Liver (tissue), 9 donors: ENCODE data around the gene CERT1. TPM values are rescaled to one million over a fixed set of nuclear protein-coding genes. Genes with fewer than 3 reads are reported as not detected.

Experiments used
- DNase-seq: peaks from one replicate; pipeline ENCODE4 v3.0.0-alpha.2; 2017; ENCODE audit warnings: low spot score
- H3K27ac ChIP-seq, 2 donors: one replicate each; pipeline ENCODE4 v1.7.0; 2013; ENCODE audit warnings: inconsistent platforms in 2 of 2, low read length in 2 of 2, control low read depth in 1 of 2, low read depth in 1 of 2, mild to moderate bottlenecking in 1 of 2
- H3K27me3 ChIP-seq, 4 donors: one replicate each; pipeline versions ENCODE4 v1.6.1 to v1.7.0; 2013; ENCODE audit warnings: low read length in 3 of 4, inconsistent platforms in 1 of 4, mild to moderate bottlenecking in 1 of 4, moderate library complexity in 1 of 4; ENCODE audit not compliant: control insufficient read depth in 4 of 4, insufficient read depth in 4 of 4
- H3K36me3 ChIP-seq, 4 donors: one replicate each; pipeline versions ENCODE4 v1.6.1 to v1.7.0; 2013; ENCODE audit warnings: low read length in 3 of 4, mild to moderate bottlenecking in 3 of 4, low read depth in 1 of 4, moderate library complexity in 1 of 4; ENCODE audit not compliant: control insufficient read depth in 4 of 4, insufficient read depth in 3 of 4
- H3K4me1 ChIP-seq, 4 donors: one replicate each; pipeline versions ENCODE4 v1.6.1 to v1.7.0; 2013; ENCODE audit warnings: low read length in 3 of 4, mild to moderate bottlenecking in 3 of 4, moderate library complexity in 1 of 4; ENCODE audit not compliant: control insufficient read depth in 4 of 4, insufficient read depth in 4 of 4
- H3K4me3 ChIP-seq, 3 donors: one replicate each; pipeline versions ENCODE4 v1.6.1 to v1.7.0; 2013; ENCODE audit warnings: low read length in 3 of 3, control low read depth in 1 of 3, low read depth in 1 of 3, mild to moderate bottlenecking in 1 of 3
- H3K9ac ChIP-seq, 2 donors: one replicate each; pipeline ENCODE4 v1.7.0; 2013; ENCODE audit warnings: low read length in 2 of 2, mild to moderate bottlenecking in 2 of 2, moderate library complexity in 2 of 2, control low read depth in 1 of 2, low read depth in 1 of 2
- H3K9me3 ChIP-seq, 4 donors: one replicate each; pipeline versions ENCODE4 v1.6.1 to v1.7.0; 2013; ENCODE audit warnings: low read length in 3 of 4; ENCODE audit not compliant: control insufficient read depth in 4 of 4
- EGR1 ChIP-seq, 2 donors: IDR thresholded peaks; 2 replicates each; pipeline ENCODE4 v1.6.1; 2016 to 2018; ENCODE audit warnings: antibody characterized with exemption in 2 of 2, low read depth in 2 of 2
- FOXA2 ChIP-seq: IDR thresholded peaks from 2 replicates; pipeline ENCODE4 v1.6.1; 2016; ENCODE audit warnings: antibody characterized with exemption
- HNF4A ChIP-seq, 2 donors: conservative IDR thresholded peaks; 2 replicates each; pipeline ENCODE4 v1.6.1; 2016; ENCODE audit warnings: antibody characterized with exemption in 2 of 2, mild to moderate bottlenecking in 2 of 2
- JUND ChIP-seq, 2 donors: IDR thresholded peaks; 2 replicates each; pipeline ENCODE4 v1.6.1; 2016; ENCODE audit warnings: antibody characterized with exemption in 2 of 2
- RXRA ChIP-seq, 2 donors: IDR thresholded peaks; 2 replicates each; pipeline ENCODE4 v1.6.1; 2017 to 2018; ENCODE audit warnings: antibody characterized with exemption in 2 of 2, mild to moderate bottlenecking in 1 of 2
- SP1 ChIP-seq: IDR thresholded peaks from 2 replicates; pipeline ENCODE4 v1.6.1; 2018; ENCODE audit warnings: antibody characterized with exemption, mild to moderate bottlenecking
- YY1 ChIP-seq: IDR thresholded peaks from 2 replicates; pipeline ENCODE4 v1.6.1; 2016; ENCODE audit warnings: antibody characterized with exemption, mild to moderate bottlenecking
- WGBS: extraction: QIAGEN DNeasy Blood & Tissue Kit; methylation state at CpG from one replicate; pipeline ENCODE4 v1.1.7; 2013; 5-methylcytosine and 5-hydroxymethylcytosine counted together
- polyA plus RNA-seq, 2 donors: library from polyadenylated mRNA; stranded (reverse) in 1 of 2; unstranded in 1 of 2; fragments of 200-250 nt in 1 of 2; fragments of >200 nt in 1 of 2; fragmentation: Nextera tagmentation in 1 of 2; extraction: Ambion mirVana in 1 of 2; gene quantifications; one replicate each; pipeline versions ENCODE4 v1.2.1 to v1.2.3, GENCODE V29; 2013 to 2015
- total RNA-seq, 2 donors: library from RNA; depleted of rRNA; stranded (reverse); fragments of >200 nt; gene quantifications; one replicate each; pipeline ENCODE4 v1.2.3, GENCODE V29; 2014
- TF ChIP-seq, protein P1 (sequence below): IDR thresholded peaks from 2 replicates; pipeline ENCODE4 v1.6.1; 2016; ENCODE audit warnings: antibody characterized with exemption, mild to moderate bottlenecking
- TF ChIP-seq, protein P2 (sequence below): IDR thresholded peaks from 2 replicates; pipeline ENCODE4 v1.6.1; 2016; ENCODE audit warnings: antibody characterized with exemption
- TF ChIP-seq, protein P3 (sequence below): IDR thresholded peaks from 2 replicates; pipeline ENCODE4 v1.6.1; 2016; ENCODE audit warnings: antibody characterized with exemption
- TF ChIP-seq, protein P4 (sequence below): fragments of 150-350 bp; IDR thresholded peaks from 2 replicates; pipeline ENCODE4 v1.5.1; 2017; ENCODE audit warnings: improper control_type of control experiment, low read depth, low read length; ENCODE audit not compliant: missing input control
- donor health status: healthy.
- donor health status: healthy.
- donor health status: healthy.
- donor health status: healthy.
- donor health status: healthy.

Gene CERT1
- total and polyA plus RNA-seq, 4 donors = 11.4 to 25.1 (median 16.8) TPM

DNA sequence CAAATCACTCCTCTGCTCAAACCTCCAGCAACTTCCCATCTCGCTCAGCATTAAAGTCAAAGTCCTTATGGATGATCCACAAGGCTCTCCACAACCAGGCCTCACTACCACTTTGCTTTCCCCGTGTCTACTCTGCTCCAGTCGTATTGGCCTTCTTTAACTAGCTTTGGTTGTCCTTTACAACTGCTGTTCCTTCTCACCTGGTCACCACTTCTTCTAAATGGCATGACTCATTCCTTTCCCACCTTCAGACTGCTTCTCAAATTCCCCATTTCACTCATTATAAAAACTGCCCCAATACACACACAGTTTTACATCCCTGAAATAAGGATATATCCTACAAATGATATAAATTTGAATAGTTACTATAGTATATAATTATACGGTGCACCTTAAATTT, 30.4 kb downstream of the CERT1 start (continued):
- TF ChIP-seq, protein P1, sequence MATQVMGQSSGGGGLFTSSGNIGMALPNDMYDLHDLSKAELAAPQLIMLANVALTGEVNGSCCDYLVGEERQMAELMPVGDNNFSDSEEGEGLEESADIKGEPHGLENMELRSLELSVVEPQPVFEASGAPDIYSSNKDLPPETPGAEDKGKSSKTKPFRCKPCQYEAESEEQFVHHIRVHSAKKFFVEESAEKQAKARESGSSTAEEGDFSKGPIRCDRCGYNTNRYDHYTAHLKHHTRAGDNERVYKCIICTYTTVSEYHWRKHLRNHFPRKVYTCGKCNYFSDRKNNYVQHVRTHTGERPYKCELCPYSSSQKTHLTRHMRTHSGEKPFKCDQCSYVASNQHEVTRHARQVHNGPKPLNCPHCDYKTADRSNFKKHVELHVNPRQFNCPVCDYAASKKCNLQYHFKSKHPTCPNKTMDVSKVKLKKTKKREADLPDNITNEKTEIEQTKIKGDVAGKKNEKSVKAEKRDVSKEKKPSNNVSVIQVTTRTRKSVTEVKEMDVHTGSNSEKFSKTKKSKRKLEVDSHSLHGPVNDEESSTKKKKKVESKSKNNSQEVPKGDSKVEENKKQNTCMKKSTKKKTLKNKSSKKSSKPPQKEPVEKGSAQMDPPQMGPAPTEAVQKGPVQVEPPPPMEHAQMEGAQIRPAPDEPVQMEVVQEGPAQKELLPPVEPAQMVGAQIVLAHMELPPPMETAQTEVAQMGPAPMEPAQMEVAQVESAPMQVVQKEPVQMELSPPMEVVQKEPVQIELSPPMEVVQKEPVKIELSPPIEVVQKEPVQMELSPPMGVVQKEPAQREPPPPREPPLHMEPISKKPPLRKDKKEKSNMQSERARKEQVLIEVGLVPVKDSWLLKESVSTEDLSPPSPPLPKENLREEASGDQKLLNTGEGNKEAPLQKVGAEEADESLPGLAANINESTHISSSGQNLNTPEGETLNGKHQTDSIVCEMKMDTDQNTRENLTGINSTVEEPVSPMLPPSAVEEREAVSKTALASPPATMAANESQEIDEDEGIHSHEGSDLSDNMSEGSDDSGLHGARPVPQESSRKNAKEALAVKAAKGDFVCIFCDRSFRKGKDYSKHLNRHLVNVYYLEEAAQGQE = no peak

DNA sequence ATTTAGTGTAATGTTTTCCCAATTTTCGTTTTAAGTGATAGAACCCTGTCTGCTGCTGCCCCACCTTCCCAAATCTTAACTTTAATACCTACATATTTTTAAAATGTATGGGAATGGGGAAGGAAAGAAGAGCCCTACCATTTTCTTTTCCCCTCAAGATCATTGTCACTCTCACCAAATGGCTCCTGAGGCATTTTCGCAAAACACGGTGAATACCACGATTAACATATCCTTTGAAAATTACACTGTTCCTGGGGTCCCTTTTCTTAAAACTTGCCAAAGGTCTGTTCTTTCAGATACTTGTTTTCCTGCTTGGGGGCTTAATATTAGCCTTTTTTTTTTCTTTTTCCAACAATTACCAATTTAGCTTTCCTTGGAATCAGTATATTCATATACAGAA, 36.1 kb downstream of the CERT1 start:
- TF ChIP-seq, protein P2, sequence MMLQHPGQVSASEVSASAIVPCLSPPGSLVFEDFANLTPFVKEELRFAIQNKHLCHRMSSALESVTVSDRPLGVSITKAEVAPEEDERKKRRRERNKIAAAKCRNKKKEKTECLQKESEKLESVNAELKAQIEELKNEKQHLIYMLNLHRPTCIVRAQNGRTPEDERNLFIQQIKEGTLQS = no peak
- TF ChIP-seq JUND (IDR thresholded peaks at IDR 0.05) (no peak), EGR1 (IDR thresholded peaks at IDR 0.05; ENCODE audit: low read depth in 2 of 2) (no peak), YY1 (no peak), FOXA2 (no peak), HNF4A (conservative IDR thresholded peaks at IDR 0.05) (no peak), RXRA (IDR thresholded peaks at IDR 0.05) (no peak)
- TF ChIP-seq, protein P3, sequence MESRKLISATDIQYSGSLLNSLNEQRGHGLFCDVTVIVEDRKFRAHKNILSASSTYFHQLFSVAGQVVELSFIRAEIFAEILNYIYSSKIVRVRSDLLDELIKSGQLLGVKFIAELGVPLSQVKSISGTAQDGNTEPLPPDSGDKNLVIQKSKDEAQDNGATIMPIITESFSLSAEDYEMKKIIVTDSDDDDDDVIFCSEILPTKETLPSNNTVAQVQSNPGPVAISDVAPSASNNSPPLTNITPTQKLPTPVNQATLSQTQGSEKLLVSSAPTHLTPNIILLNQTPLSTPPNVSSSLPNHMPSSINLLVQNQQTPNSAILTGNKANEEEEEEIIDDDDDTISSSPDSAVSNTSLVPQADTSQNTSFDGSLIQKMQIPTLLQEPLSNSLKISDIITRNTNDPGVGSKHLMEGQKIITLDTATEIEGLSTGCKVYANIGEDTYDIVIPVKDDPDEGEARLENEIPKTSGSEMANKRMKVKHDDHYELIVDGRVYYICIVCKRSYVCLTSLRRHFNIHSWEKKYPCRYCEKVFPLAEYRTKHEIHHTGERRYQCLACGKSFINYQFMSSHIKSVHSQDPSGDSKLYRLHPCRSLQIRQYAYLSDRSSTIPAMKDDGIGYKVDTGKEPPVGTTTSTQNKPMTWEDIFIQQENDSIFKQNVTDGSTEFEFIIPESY = no peak
- TF ChIP-seq, protein P4, sequence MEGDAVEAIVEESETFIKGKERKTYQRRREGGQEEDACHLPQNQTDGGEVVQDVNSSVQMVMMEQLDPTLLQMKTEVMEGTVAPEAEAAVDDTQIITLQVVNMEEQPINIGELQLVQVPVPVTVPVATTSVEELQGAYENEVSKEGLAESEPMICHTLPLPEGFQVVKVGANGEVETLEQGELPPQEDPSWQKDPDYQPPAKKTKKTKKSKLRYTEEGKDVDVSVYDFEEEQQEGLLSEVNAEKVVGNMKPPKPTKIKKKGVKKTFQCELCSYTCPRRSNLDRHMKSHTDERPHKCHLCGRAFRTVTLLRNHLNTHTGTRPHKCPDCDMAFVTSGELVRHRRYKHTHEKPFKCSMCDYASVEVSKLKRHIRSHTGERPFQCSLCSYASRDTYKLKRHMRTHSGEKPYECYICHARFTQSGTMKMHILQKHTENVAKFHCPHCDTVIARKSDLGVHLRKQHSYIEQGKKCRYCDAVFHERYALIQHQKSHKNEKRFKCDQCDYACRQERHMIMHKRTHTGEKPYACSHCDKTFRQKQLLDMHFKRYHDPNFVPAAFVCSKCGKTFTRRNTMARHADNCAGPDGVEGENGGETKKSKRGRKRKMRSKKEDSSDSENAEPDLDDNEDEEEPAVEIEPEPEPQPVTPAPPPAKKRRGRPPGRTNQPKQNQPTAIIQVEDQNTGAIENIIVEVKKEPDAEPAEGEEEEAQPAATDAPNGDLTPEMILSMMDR = no peak
- H3K9ac ChIP-seq = no peak overlapping the region
- peaks cover 0 to 9% (median 0%) of the 10 kb centered on the region in 4 donors for H3K4me1 ChIP-seq
- H3K27me3 ChIP-seq = no peaks in the 10 kb centered on the region
- no peak overlapping the region for H3K4me3 ChIP-seq
- H3K36me3 ChIP-seq = no peaks in the 10 kb centered on the region
- H3K27ac ChIP-seq = no peak overlapping the region
- DNase-seq = no peak
- 72% methylated on average over 4 of the region's 4 CpGs for WGBS
- H3K9me3 ChIP-seq = no peaks in the 10 kb centered on the region

DNA sequence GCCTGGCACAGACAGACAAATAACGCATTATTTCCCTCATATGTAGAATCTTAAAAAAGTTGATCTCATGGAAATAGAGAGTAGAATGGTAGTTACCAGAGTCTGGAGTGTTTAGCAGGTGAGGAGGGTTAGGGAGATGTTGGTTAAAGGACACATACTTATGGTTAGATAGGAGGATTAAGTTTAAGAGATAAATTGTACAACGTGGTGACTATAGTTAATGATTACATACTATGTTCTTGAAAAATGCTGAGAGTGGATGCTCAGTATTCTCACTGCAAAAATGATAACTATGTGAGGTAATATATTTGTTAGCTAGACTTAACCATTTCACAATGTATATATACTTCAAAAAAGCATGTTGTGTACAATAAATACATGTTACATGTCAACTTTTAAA, 38.0 kb downstream of the CERT1 start:
- H3K36me3 ChIP-seq = no peaks in the 10 kb centered on the region
- no peak for DNase-seq
- TF ChIP-seq SP1 (no peak), FOXA2 (no peak), YY1 (no peak), RXRA (IDR thresholded peaks at IDR 0.05) (no peak)
- no peak overlapping the region for H3K9ac ChIP-seq
- no peaks in the 10 kb centered on the region for H3K9me3 ChIP-seq
- H3K4me1 ChIP-seq = peaks cover 0 to 9% (median 0%) of the 10 kb centered on the region in 4 donors
- H3K27ac ChIP-seq = no peak overlapping the region
- H3K27me3 ChIP-seq = no peaks in the 10 kb centered on the region
- WGBS = 65% methylated on average over 2 of the region's 2 CpGs
- no peak overlapping the region for H3K4me3 ChIP-seq
